ENCODE results near the gene ZMYND19.

Gene ZMYND19

DNA sequence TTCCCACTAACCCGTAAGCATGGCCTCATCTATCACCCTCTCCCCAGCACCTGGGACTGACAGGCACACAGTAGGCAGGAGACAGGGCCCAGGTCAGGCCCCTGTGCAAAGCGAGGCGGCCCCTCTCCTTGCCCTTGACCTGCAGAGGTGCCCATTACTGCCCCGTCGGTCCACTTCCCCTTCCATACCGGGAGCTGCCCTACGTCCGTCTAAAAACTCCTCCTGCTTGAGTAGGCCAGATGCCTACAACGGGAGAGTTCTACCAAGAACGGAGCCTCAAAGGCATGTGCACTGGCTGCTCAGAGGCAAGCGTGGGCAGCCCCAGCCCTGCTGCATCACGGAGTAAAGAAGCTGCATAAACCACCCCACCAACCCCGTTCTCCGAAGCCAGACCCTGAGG is 7.0 kb downstream of the ZMYND19 start:
- H4K91ac ChIP-seq (ENCODE audit: low read length), result no peak overlapping the region
- WGBS, result 92% methylated on average over 14 of the region's 14 CpGs
- H3K27ac ChIP-seq (ENCODE audit: low read length, poor library complexity, severe bottlenecking), result no peak overlapping the region
- no peak overlapping the region for H3K4me3 ChIP-seq (ENCODE audit: insufficient read depth in 1 of 2, low read depth in 1 of 2, low read length in 2 of 2)
- peaks cover 79 to 83% of the 10 kb centered on the region in 2 experiments for H3K36me3 ChIP-seq (ENCODE audit: control insufficient read depth in 1 of 2, insufficient read depth in 2 of 2, low read depth in 1 of 2, low read length in 2 of 2)
- no peak overlapping the region for H2AFZ ChIP-seq (ENCODE audit: low read depth, low read length)
- H3K23ac ChIP-seq (ENCODE audit: low read length in 2 of 2), result no peak overlapping the region
- no peak for DNase-seq
- no peak overlapping the region for H2BK15ac ChIP-seq (ENCODE audit: low read depth, poor library complexity, severe bottlenecking)
- peaks cover 51% of the 10 kb centered on the region for H3K79me1 ChIP-seq (replicated peaks; ENCODE audit: low read length, poor library complexity, severe bottlenecking)
- H2BK12ac ChIP-seq (ENCODE audit: low read length in 2 of 2), result no peak overlapping the region
- H2BK120ac ChIP-seq (ENCODE audit: low read depth, low read length), result no peak overlapping the region
- H3K27me3 ChIP-seq (ENCODE audit: control insufficient read depth in 1 of 2, insufficient read depth in 1 of 2, low read length in 2 of 2), result no peaks in the 10 kb centered on the region
- H2AK5ac ChIP-seq (ENCODE audit: low read length, severe bottlenecking), result no peak overlapping the region
- H4K8ac ChIP-seq (ENCODE audit: low read length), result no peak overlapping the region
- H3K14ac ChIP-seq (ENCODE audit: low read length in 2 of 2), result no peak overlapping the region
- no peak overlapping the region for H2BK5ac ChIP-seq (ENCODE audit: low read depth, low read length, poor library complexity, severe bottlenecking)
- H3K4me2 ChIP-seq (ENCODE audit: low read length, poor library complexity, severe bottlenecking), result no peak overlapping the region
- H3K9me3 ChIP-seq (ENCODE audit: control insufficient read depth, low read length), result no peaks in the 10 kb centered on the region
- peaks cover 14% of the 10 kb centered on the region for H3K4me1 ChIP-seq (ENCODE audit: control insufficient read depth, insufficient read depth, low read depth, low read length)
- H3K9ac ChIP-seq (ENCODE audit: low read length), result no peak overlapping the region
- H3K18ac ChIP-seq (ENCODE audit: low read depth in 1 of 2, low read length in 2 of 2), result no peak overlapping the region
- H3K4ac ChIP-seq (ENCODE audit: low read depth in 1 of 2, low read length in 2 of 2), result no peak overlapping the region

DNA sequence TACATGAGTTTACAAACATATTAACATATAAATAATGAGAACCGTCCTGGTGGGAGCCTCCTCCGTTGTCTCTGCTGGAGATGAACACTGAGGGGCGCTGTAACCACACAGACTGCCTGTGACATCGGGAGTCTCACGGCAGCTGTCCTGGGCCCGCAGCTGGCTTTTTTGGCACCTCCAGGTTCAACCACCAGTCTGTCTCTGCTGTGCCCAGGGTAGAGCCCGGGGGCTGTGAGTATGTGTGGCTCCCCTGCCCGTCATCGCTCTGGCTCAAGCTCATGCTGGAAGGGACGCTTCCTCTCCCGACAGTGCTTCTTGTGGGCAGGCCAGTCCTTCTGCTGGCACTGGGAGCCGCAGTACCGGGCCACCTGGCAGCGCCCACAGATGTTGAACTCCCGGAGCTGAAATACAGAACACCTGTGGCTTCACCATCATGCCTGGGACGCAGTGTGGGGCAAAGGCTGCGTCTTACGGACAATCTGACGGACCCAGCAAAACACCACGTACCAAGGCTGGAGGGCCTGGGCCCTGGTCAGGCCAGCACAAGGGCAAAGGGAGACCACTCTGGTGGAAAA is 7.9 kb downstream of the ZMYND19 start:
- H3K79me1 ChIP-seq (replicated peaks; ENCODE audit: low read length, poor library complexity, severe bottlenecking), result peaks cover 41% of the 10 kb centered on the region
- H3K9me3 ChIP-seq (ENCODE audit: control insufficient read depth, low read length), result no peaks in the 10 kb centered on the region
- H2BK120ac ChIP-seq (ENCODE audit: low read depth, low read length), result no peak overlapping the region
- no peak overlapping the region for H2AFZ ChIP-seq (ENCODE audit: low read depth, low read length)
- H2BK5ac ChIP-seq (ENCODE audit: low read depth, low read length, poor library complexity, severe bottlenecking), result no peak overlapping the region
- H2BK12ac ChIP-seq (ENCODE audit: low read length in 2 of 2), result no peak overlapping the region
- no peak overlapping the region for H3K4me2 ChIP-seq (ENCODE audit: low read length, poor library complexity, severe bottlenecking)
- WGBS, result 92% methylated on average over 20 of the region's 20 CpGs
- H3K23ac ChIP-seq (ENCODE audit: low read length in 2 of 2), result no peak overlapping the region
- no peak overlapping the region for H4K91ac ChIP-seq (ENCODE audit: low read length)
- no peak overlapping the region for H3K27ac ChIP-seq (ENCODE audit: low read length, poor library complexity, severe bottlenecking)
- H3K18ac ChIP-seq (ENCODE audit: low read depth in 1 of 2, low read length in 2 of 2), result no peak overlapping the region
- H4K8ac ChIP-seq (ENCODE audit: low read length), result no peak overlapping the region
- peaks cover 70 to 74% of the 10 kb centered on the region in 2 experiments for H3K36me3 ChIP-seq (ENCODE audit: control insufficient read depth in 1 of 2, insufficient read depth in 2 of 2, low read depth in 1 of 2, low read length in 2 of 2)
- no peak overlapping the region for H2AK5ac ChIP-seq (ENCODE audit: low read length, severe bottlenecking)
- H2BK15ac ChIP-seq (ENCODE audit: low read depth, poor library complexity, severe bottlenecking), result no peak overlapping the region
- DNase-seq, result no peak
- no peak overlapping the region for H3K9ac ChIP-seq (ENCODE audit: low read length)
- H3K4me1 ChIP-seq (ENCODE audit: control insufficient read depth, insufficient read depth, low read depth, low read length), result peaks cover 18% of the 10 kb centered on the region
- H3K4me3 ChIP-seq (ENCODE audit: insufficient read depth in 1 of 2, low read depth in 1 of 2, low read length in 2 of 2), result no peak overlapping the region
- no peak overlapping the region for H3K14ac ChIP-seq (ENCODE audit: low read length in 2 of 2)
- H3K27me3 ChIP-seq (ENCODE audit: control insufficient read depth in 1 of 2, insufficient read depth in 1 of 2, low read length in 2 of 2), result no peaks in the 10 kb centered on the region
- no peak overlapping the region for H3K4ac ChIP-seq (ENCODE audit: low read depth in 1 of 2, low read length in 2 of 2)

DNA sequence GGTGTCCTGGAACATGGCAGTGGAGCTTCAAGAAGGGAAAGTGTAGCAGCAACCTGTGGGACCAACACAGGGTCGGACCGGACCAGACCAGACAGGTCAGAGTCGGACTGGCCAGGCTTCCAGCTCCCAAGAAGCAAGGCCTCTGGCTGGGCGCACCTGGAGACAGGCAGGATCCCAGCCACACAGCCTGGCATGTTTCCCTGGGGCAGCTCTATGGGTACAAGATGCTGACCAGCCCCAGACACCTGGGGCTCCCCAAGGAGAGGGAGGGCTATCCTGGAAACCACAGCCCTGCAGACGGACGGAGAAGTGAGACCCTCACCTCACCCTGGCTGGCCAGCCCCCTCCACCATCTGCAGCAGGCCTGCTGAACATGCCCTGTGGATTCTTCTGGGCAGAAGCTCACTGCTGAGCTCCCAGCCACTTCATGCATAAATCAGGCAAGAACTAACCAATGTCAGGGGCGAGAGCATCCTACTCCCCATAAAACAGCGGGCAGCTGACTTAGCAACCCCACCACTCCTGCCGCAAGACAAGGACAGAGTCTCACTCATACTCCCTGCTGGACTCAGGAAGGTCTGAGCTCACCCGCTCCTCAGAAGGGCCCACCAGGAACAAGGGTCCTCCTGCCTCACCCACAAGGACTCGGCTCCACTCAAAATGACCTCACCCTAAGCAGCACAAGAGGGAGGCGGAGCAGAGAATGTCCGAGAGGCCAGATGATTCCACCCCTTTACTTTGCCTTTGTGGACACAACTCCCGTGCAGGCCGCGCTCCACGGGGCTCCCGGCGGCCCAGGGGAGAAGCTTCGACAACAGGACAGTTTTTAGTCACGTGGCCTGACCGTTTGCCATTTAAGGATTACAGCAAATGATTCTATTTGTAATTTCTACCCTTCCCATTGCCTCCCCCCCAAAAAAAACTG is 8.7 kb downstream of the ZMYND19 start:
- Histone ChIP-seq H3K4me2 (ENCODE audit: low read length, poor library complexity, severe bottlenecking) (no peak overlapping the region), H3K23ac (ENCODE audit: low read length in 2 of 2) (no peak overlapping the region), H2AK5ac (ENCODE audit: low read length, severe bottlenecking) (no peak overlapping the region), H3K27me3 (ENCODE audit: control insufficient read depth in 1 of 2, insufficient read depth in 1 of 2, low read length in 2 of 2) (no peaks in the 10 kb centered on the region), H3K36me3 (ENCODE audit: control insufficient read depth in 1 of 2, insufficient read depth in 2 of 2, low read depth in 1 of 2, low read length in 2 of 2) (peaks cover 62 to 66% of the 10 kb centered on the region in 2 experiments), H3K9me3 (ENCODE audit: control insufficient read depth, low read length) (no peaks in the 10 kb centered on the region), H3K18ac (ENCODE audit: low read depth in 1 of 2, low read length in 2 of 2) (no peak overlapping the region), H2AFZ (ENCODE audit: low read depth, low read length) (no peak overlapping the region), H3K4me1 (ENCODE audit: control insufficient read depth, insufficient read depth, low read depth, low read length) (peaks cover 21% of the 10 kb centered on the region), H3K79me1 (replicated peaks; ENCODE audit: low read length, poor library complexity, severe bottlenecking) (peaks cover 34% of the 10 kb centered on the region), H3K9ac (ENCODE audit: low read length) (no peak overlapping the region), H2BK15ac (ENCODE audit: low read depth, poor library complexity, severe bottlenecking) (no peak overlapping the region), H3K4ac (ENCODE audit: low read depth in 1 of 2, low read length in 2 of 2) (no peak overlapping the region), H3K27ac (ENCODE audit: low read length, poor library complexity, severe bottlenecking) (no peak overlapping the region), H3K14ac (ENCODE audit: low read length in 2 of 2) (no peak overlapping the region), H4K8ac (ENCODE audit: low read length) (no peak overlapping the region), H2BK120ac (ENCODE audit: low read depth, low read length) (no peak overlapping the region), H2BK12ac (ENCODE audit: low read length in 2 of 2) (no peak overlapping the region), H4K91ac (ENCODE audit: low read length) (no peak overlapping the region), H3K4me3 (ENCODE audit: insufficient read depth in 1 of 2, low read depth in 1 of 2, low read length in 2 of 2) (no peak overlapping the region), H2BK5ac (ENCODE audit: low read depth, low read length, poor library complexity, severe bottlenecking) (no peak overlapping the region)
- no peak for DNase-seq
- WGBS, result 92% methylated on average over 22 of the region's 22 CpGs

DNA sequence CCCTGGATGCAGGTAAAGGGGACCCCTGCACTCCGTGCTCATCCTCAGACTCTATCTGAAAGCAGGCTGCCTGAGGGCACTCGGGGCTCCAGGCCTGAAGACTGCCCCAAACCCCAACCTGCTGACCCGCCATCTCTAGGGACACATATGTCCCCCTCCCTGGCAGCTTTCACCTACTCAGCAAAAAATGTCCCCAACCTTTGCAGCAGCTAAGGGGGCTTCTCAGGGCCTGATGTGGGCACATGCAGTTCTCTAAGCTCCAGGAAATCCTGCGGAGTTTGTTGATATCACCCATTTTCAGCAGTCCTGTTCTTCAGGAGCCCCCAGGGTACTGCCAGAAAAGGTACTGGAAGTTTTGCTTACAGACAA is 9.4 kb downstream of the ZMYND19 start:
- H2BK5ac ChIP-seq (ENCODE audit: low read depth, low read length, poor library complexity, severe bottlenecking), result no peak overlapping the region
- no peaks in the 10 kb centered on the region for H3K9me3 ChIP-seq (ENCODE audit: control insufficient read depth, low read length)
- no peak overlapping the region for H4K91ac ChIP-seq (ENCODE audit: low read length)
- no peak overlapping the region for H2BK120ac ChIP-seq (ENCODE audit: low read depth, low read length)
- no peak overlapping the region for H3K23ac ChIP-seq (ENCODE audit: low read length in 2 of 2)
- H3K27me3 ChIP-seq (ENCODE audit: control insufficient read depth in 1 of 2, insufficient read depth in 1 of 2, low read length in 2 of 2), result no peaks in the 10 kb centered on the region
- 97% methylated on average over 4 of the region's 4 CpGs for WGBS
- H4K8ac ChIP-seq (ENCODE audit: low read length), result no peak overlapping the region
- H2BK12ac ChIP-seq (ENCODE audit: low read length in 2 of 2), result no peak overlapping the region
- no peak overlapping the region for H3K9ac ChIP-seq (ENCODE audit: low read length)
- H3K36me3 ChIP-seq (ENCODE audit: control insufficient read depth in 1 of 2, insufficient read depth in 2 of 2, low read depth in 1 of 2, low read length in 2 of 2), result peaks cover 60 to 65% of the 10 kb centered on the region in 2 experiments
- no peak overlapping the region for H2AK5ac ChIP-seq (ENCODE audit: low read length, severe bottlenecking)
- no peak overlapping the region for H3K27ac ChIP-seq (ENCODE audit: low read length, poor library complexity, severe bottlenecking)
- H3K4me3 ChIP-seq (ENCODE audit: insufficient read depth in 1 of 2, low read depth in 1 of 2, low read length in 2 of 2), result no peak overlapping the region
- H3K4ac ChIP-seq (ENCODE audit: low read depth in 1 of 2, low read length in 2 of 2), result no peak overlapping the region
- H2BK15ac ChIP-seq (ENCODE audit: low read depth, poor library complexity, severe bottlenecking), result no peak overlapping the region
- peaks cover 33% of the 10 kb centered on the region for H3K79me1 ChIP-seq (replicated peaks; ENCODE audit: low read length, poor library complexity, severe bottlenecking)
- no peak overlapping the region for H3K18ac ChIP-seq (ENCODE audit: low read depth in 1 of 2, low read length in 2 of 2)
- peaks cover 23% of the 10 kb centered on the region for H3K4me1 ChIP-seq (ENCODE audit: control insufficient read depth, insufficient read depth, low read depth, low read length)
- no peak overlapping the region for H3K14ac ChIP-seq (ENCODE audit: low read length in 2 of 2)
- no peak overlapping the region for H2AFZ ChIP-seq (ENCODE audit: low read depth, low read length)
- no peak overlapping the region for H3K4me2 ChIP-seq (ENCODE audit: low read length, poor library complexity, severe bottlenecking)
- no peak for DNase-seq
